Calu3 (cell line): ENCODE measurements around the gene EP300. TPM values are rescaled to one million over a fixed set of nuclear protein-coding genes. Genes with fewer than 3 reads are reported as not detected.

Experiments
- BruUV-seq: library from RNA; stranded (reverse); fragments of 400-500 nt; replicated peaks from 2 replicates; lab custom pipeline; 2021; lab: Mats Ljungman, UMichigan
- CTCF ChIA-PET: fragments of 300-600 bp; sonication (Branson Sonifier 250); formaldehyde crosslinking; loops from one replicate; lab custom pipeline; 2022; ENCODE audit warnings: antibody characterized with exemption; lab: Charles Lee
- DNase-seq: peaks from one replicate; pipeline ENCODE4 v3.0.0; 2022
- H3K27ac Mint-ChIP-seq: one replicate; pipeline ENCODE4 v1.8.0; 2022; ENCODE audit warnings: mixed read lengths; ENCODE audit not compliant: unreplicated experiment
- H3K27me3 Mint-ChIP-seq: one replicate; pipeline ENCODE4 v1.8.0; 2022; ENCODE audit warnings: mixed read lengths; ENCODE audit not compliant: unreplicated experiment
- H3K36me3 Mint-ChIP-seq: one replicate; pipeline ENCODE4 v1.8.0; 2022; ENCODE audit warnings: mild to moderate bottlenecking, moderate library complexity, mixed read lengths; ENCODE audit not compliant: insufficient read depth, unreplicated experiment
- H3K4me1 Mint-ChIP-seq: one replicate; pipeline ENCODE4 v1.8.0; 2022; ENCODE audit warnings: mild to moderate bottlenecking, low read depth, mixed read lengths; ENCODE audit not compliant: unreplicated experiment
- H3K4me3 Mint-ChIP-seq: one replicate; pipeline ENCODE4 v1.8.0; 2022; ENCODE audit warnings: mild to moderate bottlenecking, low read depth, moderate library complexity, mixed read lengths; ENCODE audit not compliant: unreplicated experiment
- H3K9me3 Mint-ChIP-seq: one replicate; pipeline ENCODE4 v1.8.0; 2022; ENCODE audit warnings: low read depth, mixed read lengths; ENCODE audit not compliant: unreplicated experiment
- CTCF ChIP-seq: fragments of 200-600 bp; IDR thresholded peaks from one replicate; pipeline ENCODE4 v1.8.0; 2022; ENCODE audit warnings: antibody characterized with exemption; ENCODE audit not compliant: unreplicated experiment
- intact Hi-C: fragments of 100-400 bp; cut with micrococcal nuclease; formaldehyde crosslinking; loops from one replicate; pipeline ENCODE4 v1.10.0; 2022; ENCODE audit not compliant: unreplicated experiment
- total RNA-seq: library from RNA; stranded (reverse); gene quantifications from 2 replicates; pipeline ENCODE4 v1.2.3, GENCODE V29; 2022

Gene EP300
- total RNA-seq, 1 experiment from 2014 or later: 71.5 TPM

GRCh38 chr22:41075946-41076345 lies 16.4 kb upstream of the EP300 start:
- intact Hi-C loops: no loop called here
- Mint-ChIP-seq H3K27ac (no peak overlapping the region), H3K4me1 (no peaks in the 10 kb centered on the region), H3K36me3 (no peaks in the 10 kb centered on the region), H3K4me3 (no peak overlapping the region), H3K27me3 (peaks cover 13% of the 10 kb centered on the region), H3K9me3 (no peaks in the 10 kb centered on the region)
- CTCF ChIA-PET: interaction anchor here (0.7 kb wide), 1 partner anchor 117 kb away, joined by 3 read pairs; no protein-coding TSS in a partner anchor
- BruUV-seq: no TSS peak
- DNase-seq: no peak
- TF ChIP-seq CTCF: no peak

GRCh38 chr22:41076857-41077256 lies 15.5 kb upstream of the EP300 start:
- intact Hi-C loops: no loop called here
- no peaks in the 10 kb centered on the region for H3K9me3 Mint-ChIP-seq
- H3K4me3 Mint-ChIP-seq: no peak overlapping the region
- H3K36me3 Mint-ChIP-seq: no peaks in the 10 kb centered on the region
- BruUV-seq: no TSS peak
- no peak for TF ChIP-seq CTCF
- DNase-seq: no peak
- CTCF ChIA-PET: no interaction called here
- H3K27me3 Mint-ChIP-seq: peaks cover 13% of the 10 kb centered on the region
- H3K4me1 Mint-ChIP-seq: no peaks in the 10 kb centered on the region
- no peak overlapping the region for H3K27ac Mint-ChIP-seq

GRCh38 chr22:41078931-41079330 lies 13.5 kb upstream of the EP300 start:
- no peaks in the 10 kb centered on the region for H3K4me1 Mint-ChIP-seq
- no peaks in the 10 kb centered on the region for H3K9me3 Mint-ChIP-seq
- H3K4me3 Mint-ChIP-seq: no peak overlapping the region
- H3K27me3 Mint-ChIP-seq: peaks cover 9% of the 10 kb centered on the region
- H3K36me3 Mint-ChIP-seq: no peaks in the 10 kb centered on the region
- DNase-seq: no peak
- CTCF ChIA-PET: no interaction called here
- no peak overlapping the region for H3K27ac Mint-ChIP-seq
- BruUV-seq: no TSS peak
- intact Hi-C loops: no loop called here
- no peak for TF ChIP-seq CTCF

GRCh38 chr22:41085842-41086241 lies 6.5 kb upstream of the EP300 start:
- no peak for DNase-seq
- intact Hi-C loops: no loop called here
- no peaks in the 10 kb centered on the region for H3K4me1 Mint-ChIP-seq
- H3K27me3 Mint-ChIP-seq: no peaks in the 10 kb centered on the region
- CTCF ChIA-PET: interaction anchor here (0.7 kb wide), 1 partner anchor 153 kb away, joined by 5 read pairs; no protein-coding TSS in a partner anchor
- no peaks in the 10 kb centered on the region for H3K9me3 Mint-ChIP-seq
- no peak for TF ChIP-seq CTCF
- BruUV-seq: no TSS peak
- H3K36me3 Mint-ChIP-seq: peaks cover 12% of the 10 kb centered on the region
- H3K27ac Mint-ChIP-seq: no peak overlapping the region
- H3K4me3 Mint-ChIP-seq: no peak overlapping the region
